ENCODE data around the gene IRF3.

DNA sequence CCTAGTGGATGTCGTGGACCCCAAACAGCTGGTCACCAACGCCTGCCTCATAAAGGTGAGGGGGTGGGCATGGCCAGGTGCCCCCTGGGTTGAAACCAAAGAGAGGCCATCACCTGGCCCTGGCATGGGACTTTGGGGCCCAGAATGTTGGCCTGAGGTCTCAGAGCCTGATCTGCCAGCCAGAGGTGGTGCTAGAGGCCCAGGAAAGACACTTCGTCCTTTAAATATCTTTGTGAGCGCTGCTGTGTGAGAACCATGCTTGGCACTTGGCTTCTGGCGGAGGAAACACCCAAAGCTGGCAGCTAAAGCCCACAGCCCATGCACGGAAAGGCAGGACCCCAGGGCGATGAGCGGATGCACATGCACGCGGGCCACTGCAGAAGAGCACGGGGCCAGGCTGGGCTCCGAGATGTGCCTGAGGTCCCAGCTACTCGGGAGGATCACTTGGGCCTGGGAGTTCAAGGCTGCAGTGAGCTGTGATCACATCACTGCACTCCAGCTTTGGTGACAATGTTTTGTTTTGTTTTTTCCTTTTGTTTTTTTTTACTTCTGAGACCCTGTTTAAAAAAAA lies 19.4 kb upstream of the IRF3 start:
- TF ChIP-seq, protein P1, sequence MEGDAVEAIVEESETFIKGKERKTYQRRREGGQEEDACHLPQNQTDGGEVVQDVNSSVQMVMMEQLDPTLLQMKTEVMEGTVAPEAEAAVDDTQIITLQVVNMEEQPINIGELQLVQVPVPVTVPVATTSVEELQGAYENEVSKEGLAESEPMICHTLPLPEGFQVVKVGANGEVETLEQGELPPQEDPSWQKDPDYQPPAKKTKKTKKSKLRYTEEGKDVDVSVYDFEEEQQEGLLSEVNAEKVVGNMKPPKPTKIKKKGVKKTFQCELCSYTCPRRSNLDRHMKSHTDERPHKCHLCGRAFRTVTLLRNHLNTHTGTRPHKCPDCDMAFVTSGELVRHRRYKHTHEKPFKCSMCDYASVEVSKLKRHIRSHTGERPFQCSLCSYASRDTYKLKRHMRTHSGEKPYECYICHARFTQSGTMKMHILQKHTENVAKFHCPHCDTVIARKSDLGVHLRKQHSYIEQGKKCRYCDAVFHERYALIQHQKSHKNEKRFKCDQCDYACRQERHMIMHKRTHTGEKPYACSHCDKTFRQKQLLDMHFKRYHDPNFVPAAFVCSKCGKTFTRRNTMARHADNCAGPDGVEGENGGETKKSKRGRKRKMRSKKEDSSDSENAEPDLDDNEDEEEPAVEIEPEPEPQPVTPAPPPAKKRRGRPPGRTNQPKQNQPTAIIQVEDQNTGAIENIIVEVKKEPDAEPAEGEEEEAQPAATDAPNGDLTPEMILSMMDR (conservative IDR thresholded peaks at IDR 0.05 in 1 of 2, IDR thresholded peaks at IDR 0.05 in 1 of 2; ENCODE audit: low read depth in 1 of 2, low read length in 2 of 2), result peak in 1 of 2 donors; percentile 11
- TF ChIP-seq EZH2 (IDR thresholded peaks at IDR 0.05; ENCODE audit: low read length, missing control alignments), result no peak
